GM23248 (cell line): ENCODE results near the gene TAOK3.
"Not testable (repeated sequence)": the region's sequence is repeated elsewhere in the genome, so short reads cannot be mapped to it uniquely, and the experiment has no call there.

Experiments
- EZH2 ChIP-seq: fragments of 200-600 bp; sonication (generic); IDR thresholded peaks from 2 replicates; pipeline ENCODE4 v1.6.1; 2018; ENCODE audit warnings: antibody characterized with exemption, mild to moderate bottlenecking; ENCODE audit not compliant: insufficient read depth, poor library complexity, severe bottlenecking
- EZH2phosphoT487 ChIP-seq: fragments of 200-600 bp; sonication (generic); IDR thresholded peaks from 2 replicates; pipeline ENCODE4 v1.6.1; 2018; ENCODE audit warnings: antibody characterized with exemption, moderate library complexity, mild to moderate bottlenecking, low read depth; ENCODE audit not compliant: insufficient read depth

DNA sequence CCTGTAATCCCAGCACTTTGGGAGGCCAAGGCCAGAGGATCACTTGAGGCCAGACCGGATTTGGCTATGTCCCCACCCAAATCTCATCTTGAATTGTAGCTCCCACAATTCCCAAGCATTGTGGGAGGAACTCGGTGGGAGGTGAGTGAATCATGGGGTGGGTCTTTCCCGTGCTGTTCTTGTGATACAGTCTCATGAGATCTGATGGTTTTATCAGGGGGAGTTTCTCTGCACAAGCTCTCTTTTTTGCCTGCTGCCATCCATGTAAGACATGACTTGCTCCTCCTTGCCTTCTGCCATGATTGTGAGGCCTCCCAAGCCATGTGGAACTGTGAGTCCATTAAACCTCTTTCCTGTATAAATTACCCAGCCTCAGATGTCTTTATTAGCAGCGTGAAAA is 18.2 kb downstream of the TAOK3 start:
- TF ChIP-seq EZH2phosphoT487, EZH2: not testable (repeated sequence)
